HG03521 (cell line): Measurements from ENCODE around the gene C17orf50.

Source experiments
- ATAC-seq: cut with Tn5 transposase; IDR thresholded peaks from one replicate; pipeline ENCODE4 v1.9.1; 2021; ENCODE audit warnings: mild to moderate bottlenecking, moderate library complexity; ENCODE audit not compliant: unreplicated experiment

Gene C17orf50

GRCh38 chr17:35780950-35781349 is 20.3 kb downstream of the C17orf50 start:
- ATAC-seq: no peak

- ATAC-seq: no peak
Measured at GRCh38 chr17:35784895-35785294, 24.2 kb downstream of the C17orf50 start.

- ATAC-seq: no peak
Measured at GRCh38 chr17:35786941-35787432, 26.3 kb downstream of the C17orf50 start.

GRCh38 chr17:35788477-35789368 is 28.0 kb downstream of the C17orf50 start:
- no peak for ATAC-seq

- ATAC-seq: no peak
Measured at GRCh38 chr17:35790841-35791240, 30.2 kb downstream of the C17orf50 start.

- no peak for ATAC-seq
Measured at GRCh38 chr17:35791681-35792350, 31.1 kb downstream of the C17orf50 start.

- ATAC-seq: no peak
Measured at GRCh38 chr17:35793257-35793656, 32.6 kb downstream of the C17orf50 start.

GRCh38 chr17:35795007-35795870 is 34.6 kb downstream of the C17orf50 start, which contains the start of gene MMP28:
Gene MMP28 (minus strand): TSS chr17:35795641. CDS start chr17:35795377, 264 bp downstream.
- ATAC-seq: no peak

GRCh38 chr17:35795871-35796265 is 35.2 kb downstream of the C17orf50 start:
- ATAC-seq: no peak

GRCh38 chr17:35796942-35797341 is 36.3 kb downstream of the C17orf50 start:
- no peak for ATAC-seq

- no peak for ATAC-seq
Measured at GRCh38 chr17:35797370-35797769, 36.7 kb downstream of the C17orf50 start.

- ATAC-seq: no peak
Measured at GRCh38 chr17:35797918-35798317, 37.2 kb downstream of the C17orf50 start.

GRCh38 chr17:35799942-35800341 is 39.3 kb downstream of the C17orf50 start:
- ATAC-seq: no peak

GRCh38 chr17:35801583-35802224 is 41.0 kb downstream of the C17orf50 start:
- ATAC-seq: no peak

GRCh38 chr17:35804658-35805192 is 44.0 kb downstream of the C17orf50 start:
- ATAC-seq: no peak

GRCh38 chr17:35807371-35808144 is 46.9 kb downstream of the C17orf50 start:
- ATAC-seq: no peak

- ATAC-seq: no peak
Measured at GRCh38 chr17:35808240-35808961, 47.7 kb downstream of the C17orf50 start.

GRCh38 chr17:35808962-35809854 is 48.5 kb downstream of the C17orf50 start, which contains the start of gene TAF15:
Gene TAF15 (plus strand): TSS chr17:35809484. CDS start chr17:35809570, 86 bp downstream.
- peak; percentile 92 for ATAC-seq
